ENCODE results near the gene REEP3. TPM values are rescaled to one million over a fixed set of nuclear protein-coding genes. Genes with fewer than 3 reads are reported as not detected.

REEP3 gene
- total and polyA plus RNA-seq, 2 experiments from 2014 or later: 44.2 to 49.2 TPM

- Histone ChIP-seq H3K9me3 (ENCODE audit: low read depth) (no peaks in the 10 kb centered on the region), H3K4me3 (no peak overlapping the region), H3K27me3 (no peaks in the 10 kb centered on the region), H3K4me1 (ENCODE audit: low read depth) (peaks cover 16% of the 10 kb centered on the region), H3K36me3 (peaks cover 4% of the 10 kb centered on the region), H3K27ac (peak overlapping the region; percentile 88)
- peak in 1 of 2 donors; percentile 65 for DNase-seq (ENCODE audit: low read depth in 1 of 2, low spot score in 1 of 2)
- no peak for TF ChIP-seq CTCF (IDR thresholded peaks at IDR 0.05; ENCODE audit: low read depth, low read length)
Measured at GRCh38 chr10:63573068-63573697, 52.0 kb downstream of the REEP3 start.

GRCh38 chr10:63574011-63574410 is 52.8 kb downstream of the REEP3 start:
- H3K4me1 ChIP-seq (ENCODE audit: low read depth): peaks cover 16% of the 10 kb centered on the region
- TF ChIP-seq CTCF (IDR thresholded peaks at IDR 0.05; ENCODE audit: low read depth, low read length): no peak
- H3K27ac ChIP-seq: peak overlapping the region; percentile 88

GRCh38 chr10:63576501-63576900 is 55.3 kb downstream of the REEP3 start:
- Histone ChIP-seq H3K36me3 (peaks cover 4% of the 10 kb centered on the region), H3K27me3 (no peaks in the 10 kb centered on the region), H3K9me3 (ENCODE audit: low read depth) (no peaks in the 10 kb centered on the region), H3K4me3 (no peak overlapping the region), H3K4me1 (ENCODE audit: low read depth) (peaks cover 16% of the 10 kb centered on the region), H3K27ac (no peak overlapping the region)
- no peak for TF ChIP-seq CTCF (IDR thresholded peaks at IDR 0.05; ENCODE audit: low read depth, low read length)
- DNase-seq (ENCODE audit: low read depth in 1 of 2, low spot score in 1 of 2): no peak

More at GRCh38 chr10:63574011-63574410, 52.8 kb downstream of the REEP3 start:
- Histone ChIP-seq H3K36me3 (peaks cover 4% of the 10 kb centered on the region), H3K27me3 (no peaks in the 10 kb centered on the region), H3K9me3 (ENCODE audit: low read depth) (no peaks in the 10 kb centered on the region), H3K4me3 (no peak overlapping the region)
- DNase-seq (ENCODE audit: low read depth in 1 of 2, low spot score in 1 of 2): no peak

- H3K36me3 ChIP-seq: peaks cover 4% of the 10 kb centered on the region
- no peak for TF ChIP-seq CTCF (IDR thresholded peaks at IDR 0.05; ENCODE audit: low read depth, low read length)
Measured at GRCh38 chr10:63578501-63578900, 57.3 kb downstream of the REEP3 start.

GRCh38 chr10:63579371-63580014 is 58.3 kb downstream of the REEP3 start:
- DNase-seq (ENCODE audit: low read depth in 1 of 2, low spot score in 1 of 2): no peak
- TF ChIP-seq CTCF (IDR thresholded peaks at IDR 0.05; ENCODE audit: low read depth, low read length): no peak
- H3K4me1 ChIP-seq (ENCODE audit: low read depth): no peaks in the 10 kb centered on the region
- no peaks in the 10 kb centered on the region for H3K27me3 ChIP-seq
- H3K9me3 ChIP-seq (ENCODE audit: low read depth): no peaks in the 10 kb centered on the region
- no peak overlapping the region for H3K4me3 ChIP-seq
- H3K36me3 ChIP-seq: peaks cover 4% of the 10 kb centered on the region
- no peak overlapping the region for H3K27ac ChIP-seq

More at GRCh38 chr10:63578501-63578900, 57.3 kb downstream of the REEP3 start:
- DNase-seq (ENCODE audit: low read depth in 1 of 2, low spot score in 1 of 2): no peak
- H3K4me3 ChIP-seq: no peak overlapping the region
- H3K4me1 ChIP-seq (ENCODE audit: low read depth): peaks cover 4% of the 10 kb centered on the region
- no peaks in the 10 kb centered on the region for H3K27me3 ChIP-seq
- H3K9me3 ChIP-seq (ENCODE audit: low read depth): no peaks in the 10 kb centered on the region
- H3K27ac ChIP-seq: no peak overlapping the region
